BLaER1 (cell line): ENCODE measurements around the gene TEX13B.

ENCODE experiments used
- H3K27ac ChIP-seq: shearing (Covaris generic); formaldehyde crosslinking; 2 replicates; pipeline ENCODE4 v1.8.1; 2022
- H3K27me3 ChIP-seq: shearing (Covaris generic); formaldehyde crosslinking; 2 replicates; pipeline ENCODE4 v1.8.1; 2022
- H3K36me3 ChIP-seq: shearing (Covaris generic); formaldehyde crosslinking; 2 replicates; pipeline ENCODE4 v1.8.1; 2022
- H3K4me1 ChIP-seq: shearing (Covaris generic); formaldehyde crosslinking; 2 replicates; pipeline ENCODE4 v1.8.1; 2022
- H3K4me2 ChIP-seq: shearing (Covaris generic); formaldehyde crosslinking; 2 replicates; pipeline ENCODE4 v1.8.1; 2022
- H3K4me3 ChIP-seq: shearing (Covaris generic); formaldehyde crosslinking; 2 replicates; pipeline ENCODE4 v1.8.1; 2022
- H3K9ac ChIP-seq: shearing (Covaris generic); formaldehyde crosslinking; 2 replicates; pipeline ENCODE4 v1.8.1; 2022
- H3K9me3 ChIP-seq: shearing (Covaris generic); formaldehyde crosslinking; 2 replicates; pipeline ENCODE4 v1.8.1; 2022
- H4K20me1 ChIP-seq: shearing (Covaris generic); formaldehyde crosslinking; 2 replicates; pipeline ENCODE4 v1.8.1; 2022
- Cebpa-rat ChIP-seq: shearing (Covaris generic); IDR thresholded peaks from 2 replicates; pipeline ENCODE4 v1.8.1; 2022

Gene TEX13B

DNA sequence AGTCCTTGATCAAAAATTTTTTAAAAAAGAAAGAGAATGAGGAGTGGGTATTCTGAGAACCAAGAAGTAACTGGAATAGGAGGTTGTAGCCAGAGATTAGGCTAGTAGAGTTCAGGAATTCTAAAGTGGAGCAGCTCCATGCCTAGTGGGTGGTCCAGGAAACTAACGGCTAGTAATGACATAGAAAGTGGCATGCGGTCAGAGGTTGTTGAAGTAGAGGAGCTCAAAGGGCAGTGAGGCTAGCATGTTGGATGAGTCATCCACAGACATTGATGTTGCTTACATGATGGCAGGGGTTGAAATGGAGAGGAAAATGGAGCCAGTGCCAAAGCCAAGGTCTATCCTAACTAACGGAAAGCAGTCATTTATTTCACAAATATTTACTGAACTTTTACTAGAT is 42.1 kb downstream of the TEX13B start:
- Histone ChIP-seq H3K27me3 (peaks cover 42% of the 10 kb centered on the region), H3K4me3 (no peak overlapping the region), H3K4me1 (no peaks in the 10 kb centered on the region), H4K20me1 (no peaks in the 10 kb centered on the region; the same call in 1 of the 2 replicates), H3K36me3 (no peaks in the 10 kb centered on the region), H3K9ac (no peak overlapping the region), H3K9me3 (peaks cover 9% of the 10 kb centered on the region; the same call in 1 of the 2 replicates), H3K4me2 (no peak overlapping the region), H3K27ac (no peak overlapping the region)
- no peak for TF ChIP-seq Cebpa-rat

DNA sequence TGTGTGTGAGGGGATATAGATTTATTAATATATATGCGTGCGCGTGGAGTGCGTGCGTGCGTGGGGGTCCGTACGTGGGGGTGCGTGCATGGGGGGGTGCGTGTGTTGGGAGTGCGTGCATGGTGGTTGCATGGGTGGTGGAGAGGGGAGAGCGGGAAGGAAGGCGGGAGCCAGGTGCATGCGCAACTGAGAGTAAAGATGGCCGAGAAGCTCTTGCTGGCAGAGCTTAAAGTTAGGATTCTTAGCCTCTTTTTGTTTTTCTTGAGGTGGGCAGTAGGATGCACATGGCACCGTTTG is 45.8 kb downstream of the TEX13B start:
- H3K4me2 ChIP-seq, result no peak overlapping the region
- no peak overlapping the region for H3K9ac ChIP-seq
- no peak for TF ChIP-seq Cebpa-rat
- no peaks in the 10 kb centered on the region for H4K20me1 ChIP-seq
- H3K27me3 ChIP-seq, result peaks cover 43% of the 10 kb centered on the region
- H3K27ac ChIP-seq, result no peak overlapping the region
- no peaks in the 10 kb centered on the region for H3K4me1 ChIP-seq
- H3K36me3 ChIP-seq, result no peaks in the 10 kb centered on the region
- peaks cover 9% of the 10 kb centered on the region for H3K9me3 ChIP-seq
- H3K4me3 ChIP-seq, result no peak overlapping the region

DNA sequence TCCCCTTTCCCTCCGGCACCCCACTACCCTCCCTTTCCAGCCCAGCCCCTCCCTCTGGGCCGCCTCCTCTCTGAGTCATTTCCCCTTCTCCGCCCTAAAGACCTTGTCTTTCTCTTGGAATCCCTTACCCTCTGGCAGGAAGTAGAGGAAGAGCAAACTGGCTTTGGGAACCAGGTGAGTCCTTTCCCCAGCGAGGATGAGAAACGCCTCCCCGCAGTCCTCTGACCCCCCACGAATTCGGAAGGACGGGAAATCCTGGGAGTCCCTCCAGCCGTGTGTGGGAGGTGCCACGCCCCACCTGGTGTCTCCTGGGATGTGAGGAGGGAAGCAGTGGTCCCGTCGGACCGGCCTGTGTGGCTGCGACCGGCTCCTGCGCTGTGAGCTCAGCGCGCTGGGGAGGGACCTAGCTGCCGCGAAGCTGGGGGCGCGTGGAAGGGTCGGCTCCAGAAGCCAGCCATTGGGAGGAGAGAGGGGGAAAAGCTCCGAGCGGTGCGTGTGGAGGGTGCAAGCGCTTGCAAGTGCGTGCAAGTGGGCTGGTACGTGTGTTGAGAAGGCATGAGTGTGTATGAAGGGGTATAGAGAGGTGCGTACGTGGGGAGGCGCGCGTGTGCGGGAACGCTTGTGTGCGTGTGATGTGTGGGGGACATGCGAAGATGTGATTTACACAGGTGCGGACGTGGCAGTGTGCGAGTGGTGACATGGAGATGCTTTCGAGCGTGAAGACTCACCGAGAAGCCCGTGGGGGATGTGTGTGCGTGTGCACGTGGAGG is 46.3 kb downstream of the TEX13B start:
- Histone ChIP-seq H3K4me2 (no peak overlapping the region), H4K20me1 (no peaks in the 10 kb centered on the region), H3K36me3 (no peaks in the 10 kb centered on the region), H3K9ac (no peak overlapping the region), H3K27ac (no peak overlapping the region), H3K4me3 (no peak overlapping the region), H3K4me1 (no peaks in the 10 kb centered on the region), H3K9me3 (peaks cover 9% of the 10 kb centered on the region), H3K27me3 (peaks cover 43% of the 10 kb centered on the region)
- no peak for TF ChIP-seq Cebpa-rat

DNA sequence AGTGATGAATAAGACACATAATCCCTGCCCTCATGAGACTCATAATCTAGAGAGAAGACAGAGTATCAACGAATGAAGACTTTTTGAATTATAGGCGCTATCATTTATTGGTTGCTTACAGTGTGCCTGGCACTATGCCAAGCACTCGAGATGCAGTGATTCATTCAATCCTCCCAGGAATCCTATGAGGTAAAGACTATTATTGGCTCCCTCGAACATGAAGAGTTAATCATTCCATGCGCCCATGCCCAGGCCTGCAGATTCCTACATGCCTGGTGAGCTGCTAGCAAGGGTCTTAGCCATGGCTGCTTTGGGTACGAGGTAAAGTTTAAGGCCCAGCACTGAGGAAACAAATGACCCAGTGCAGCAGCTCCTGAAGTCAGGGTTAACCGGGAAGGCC is 47.0 kb downstream of the TEX13B start:
- H3K9ac ChIP-seq, result no peak overlapping the region
- TF ChIP-seq Cebpa-rat, result no peak
- H3K9me3 ChIP-seq, result peaks cover 9% of the 10 kb centered on the region
- H3K4me3 ChIP-seq, result no peak overlapping the region
- no peaks in the 10 kb centered on the region for H3K36me3 ChIP-seq
- no peak overlapping the region for H3K27ac ChIP-seq
- H3K4me2 ChIP-seq, result no peak overlapping the region
- H3K27me3 ChIP-seq, result peaks cover 43% of the 10 kb centered on the region
- H4K20me1 ChIP-seq, result no peaks in the 10 kb centered on the region
- no peaks in the 10 kb centered on the region for H3K4me1 ChIP-seq

DNA sequence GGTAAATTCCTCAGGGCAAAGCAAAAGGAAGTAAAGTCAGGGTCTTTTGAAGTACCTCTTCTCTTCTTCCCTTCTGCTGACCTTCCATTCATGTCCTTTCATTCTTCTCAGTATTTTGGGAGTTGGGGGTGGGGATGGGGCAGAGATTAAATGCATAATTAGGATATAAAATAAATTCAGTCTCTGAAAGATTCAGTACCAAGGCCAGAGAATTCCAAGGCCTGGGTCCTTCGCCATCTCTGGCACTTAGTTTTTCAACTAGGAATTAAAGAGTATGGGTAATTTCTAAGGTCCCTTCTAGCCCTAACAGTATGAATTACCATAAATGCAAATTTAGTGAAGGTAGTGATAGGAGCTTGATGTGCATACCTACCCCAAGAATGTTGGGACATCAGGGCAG is 47.9 kb downstream of the TEX13B start:
- Histone ChIP-seq H3K27me3 (peaks cover 43% of the 10 kb centered on the region), H4K20me1 (no peaks in the 10 kb centered on the region), H3K9me3 (peaks cover 9% of the 10 kb centered on the region), H3K4me3 (no peak overlapping the region), H3K4me1 (no peaks in the 10 kb centered on the region), H3K27ac (no peak overlapping the region), H3K36me3 (no peaks in the 10 kb centered on the region), H3K4me2 (no peak overlapping the region), H3K9ac (no peak overlapping the region)
- no peak for TF ChIP-seq Cebpa-rat
